ENCODE results near the gene NMNAT3. TPM values are rescaled to one million over a fixed set of nuclear protein-coding genes. Genes with fewer than 3 reads are reported as not detected.

The NMNAT3 gene
- total RNA-seq, 2 donors from 2014 or later, result 2.7 to 7.3 TPM

DNA sequence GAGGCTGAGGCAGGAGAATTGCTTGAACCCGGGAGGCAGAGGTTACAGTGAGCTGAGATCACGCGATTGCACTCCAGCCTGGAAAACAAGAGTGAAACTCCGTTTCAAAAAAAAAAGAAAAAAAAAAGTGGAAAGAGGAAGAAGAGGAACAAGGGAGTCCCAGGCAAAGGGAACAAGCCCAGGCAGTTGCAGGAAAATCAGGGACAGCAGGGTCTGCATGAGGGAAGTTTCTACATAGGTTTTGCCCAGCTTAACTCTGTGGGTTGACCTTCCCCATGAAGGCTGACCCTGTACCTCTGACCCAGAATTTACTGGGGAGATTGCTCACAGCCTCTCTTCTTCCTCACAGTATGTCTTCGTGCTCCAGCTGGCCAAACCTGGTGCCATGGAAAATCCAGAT is 150.5 kb downstream of the NMNAT3 start:
- Mint-ChIP-seq H3K9me3 (no peaks in the 10 kb centered on the region), H3K27ac (peak overlapping the region in 1 of 2 donors; percentile 87), H3K36me3 (no peaks in the 10 kb centered on the region)
- ATAC-seq (no peak), DNase-seq (ENCODE audit: low spot score in 2 of 2) (no peak)

DNA sequence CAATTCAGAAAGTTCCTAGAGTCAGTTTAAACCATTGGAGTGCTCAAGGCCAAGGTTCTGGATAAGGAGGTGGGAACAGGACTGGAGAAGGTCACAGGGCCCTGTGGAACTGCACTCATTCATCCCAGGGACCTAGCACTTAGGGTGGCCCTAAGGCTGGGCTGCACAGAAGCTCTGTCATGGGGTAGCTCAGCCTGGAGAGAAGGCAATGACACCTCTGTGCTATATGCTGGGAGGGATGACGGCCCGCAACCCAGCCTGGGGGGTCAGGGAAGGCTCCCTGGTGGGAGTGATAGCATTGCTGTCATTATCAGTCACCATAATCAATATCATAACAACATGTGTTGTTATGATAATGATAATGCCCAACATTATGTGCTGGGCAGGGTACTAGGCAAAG is 151.6 kb downstream of the NMNAT3 start:
- no peak for DNase-seq (ENCODE audit: low spot score in 2 of 2)
- no peak for ATAC-seq
- Mint-ChIP-seq H3K27ac (no peak overlapping the region), H3K9me3 (no peaks in the 10 kb centered on the region), H3K36me3 (no peaks in the 10 kb centered on the region)

- ATAC-seq, result no peak
- peak in 1 of 2 donors; percentile 7 for DNase-seq (ENCODE audit: low spot score in 2 of 2)
- no peaks in the 10 kb centered on the region for H3K36me3 Mint-ChIP-seq
- no peak overlapping the region for H3K27ac Mint-ChIP-seq
- no peaks in the 10 kb centered on the region for H3K9me3 Mint-ChIP-seq
Observed at GRCh38 chr3:139524841-139525636, 152.7 kb downstream of the NMNAT3 start.

- Mint-ChIP-seq H3K27ac (no peak overlapping the region), H3K36me3 (no peaks in the 10 kb centered on the region), H3K9me3 (no peaks in the 10 kb centered on the region)
- DNase-seq (ENCODE audit: low spot score in 2 of 2), result no peak
- ATAC-seq, result no peak
Observed at GRCh38 chr3:139523718-139524117, 154.1 kb downstream of the NMNAT3 start.

GRCh38 chr3:139523166-139523565 is 154.6 kb downstream of the NMNAT3 start:
- peak in 1 of 2 donors; percentile 6 for DNase-seq (ENCODE audit: low spot score in 2 of 2)
- H3K9me3 Mint-ChIP-seq, result no peaks in the 10 kb centered on the region
- ATAC-seq, result no peak
- H3K36me3 Mint-ChIP-seq, result no peaks in the 10 kb centered on the region
- no peak overlapping the region for H3K27ac Mint-ChIP-seq

- ATAC-seq (no peak), DNase-seq (ENCODE audit: low spot score in 2 of 2) (no peak)
- no peak overlapping the region for H3K27ac Mint-ChIP-seq
- H3K9me3 Mint-ChIP-seq, result no peaks in the 10 kb centered on the region
- no peaks in the 10 kb centered on the region for H3K36me3 Mint-ChIP-seq
Observed at GRCh38 chr3:139522421-139522820, 155.4 kb downstream of the NMNAT3 start.

- no peaks in the 10 kb centered on the region for H3K36me3 Mint-ChIP-seq
- no peaks in the 10 kb centered on the region for H3K9me3 Mint-ChIP-seq
- no peak for DNase-seq (ENCODE audit: low spot score in 2 of 2)
- no peak overlapping the region for H3K27ac Mint-ChIP-seq
- ATAC-seq, result no peak
Observed at GRCh38 chr3:139521816-139522215, 156.0 kb downstream of the NMNAT3 start.

DNA sequence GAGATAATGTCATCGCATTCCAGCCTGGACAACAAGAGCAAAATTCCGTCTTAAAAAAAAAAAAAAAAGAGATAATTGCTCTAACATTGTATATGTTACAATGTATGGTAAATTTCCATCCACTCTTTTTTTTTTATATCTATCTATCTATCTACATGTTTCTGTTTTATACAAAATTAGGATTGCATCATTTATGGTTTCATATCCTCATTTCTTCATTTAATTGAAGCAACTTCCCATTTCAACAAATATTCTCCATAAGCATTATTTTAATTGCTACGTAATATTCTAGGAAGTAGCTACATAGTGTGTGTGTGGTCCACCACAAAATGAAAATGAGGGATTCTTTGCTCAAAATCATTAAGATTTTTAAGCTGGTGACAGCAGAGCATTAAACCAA is 156.6 kb downstream of the NMNAT3 start:
- Mint-ChIP-seq H3K27ac (no peak overlapping the region), H3K9me3 (no peaks in the 10 kb centered on the region), H3K36me3 (no peaks in the 10 kb centered on the region)
- DNase-seq (ENCODE audit: low spot score in 2 of 2) (no peak), ATAC-seq (no peak)

DNA sequence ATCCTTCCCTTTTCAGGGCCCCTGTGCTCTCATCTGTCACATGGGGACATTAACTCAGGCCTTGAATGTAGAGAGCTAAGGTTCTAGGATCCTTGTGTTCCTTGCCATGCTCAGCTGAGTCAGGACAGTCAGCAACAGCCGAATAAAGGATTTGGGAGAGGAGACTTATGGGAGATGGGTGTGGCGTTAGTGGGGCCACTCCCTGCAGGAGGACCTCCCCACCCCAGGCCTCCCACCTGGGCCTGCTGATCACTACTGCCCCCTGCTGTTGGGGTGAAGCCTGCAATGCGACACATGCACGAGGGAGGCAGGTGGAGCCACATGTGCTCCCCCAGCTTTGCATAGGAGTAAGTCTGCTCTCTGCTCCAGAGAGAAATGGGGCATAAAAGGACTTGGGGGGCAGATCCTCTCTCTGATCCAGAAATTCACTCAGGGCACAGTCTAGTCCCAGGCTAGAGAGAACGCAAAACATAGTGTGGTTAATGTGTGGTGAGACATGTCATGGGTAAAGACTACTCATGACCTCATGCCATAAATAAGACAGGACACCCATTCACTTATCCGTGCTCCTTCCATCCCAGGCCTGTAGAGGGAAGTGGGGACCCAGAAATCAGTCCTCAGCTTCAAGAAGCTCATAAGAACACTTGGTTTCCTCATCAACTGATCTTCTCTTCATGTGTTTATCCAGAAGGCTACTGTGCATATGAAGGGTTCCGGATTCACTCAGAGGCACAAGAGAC is 157.6 kb downstream of the NMNAT3 start:
- DNase-seq (ENCODE audit: low spot score in 2 of 2), result peak; percentile 48 to 51
- Mint-ChIP-seq H3K27ac (peak overlapping the region in 1 of 2 donors; percentile 22), H3K9me3 (no peaks in the 10 kb centered on the region), H3K36me3 (no peaks in the 10 kb centered on the region)
- peak in 1 of 2 donors; percentile 63 for ATAC-seq

GRCh38 chr3:139518926-139519842 is 158.6 kb downstream of the NMNAT3 start:
- no peak overlapping the region for H3K27ac Mint-ChIP-seq
- H3K36me3 Mint-ChIP-seq, result no peaks in the 10 kb centered on the region
- peak in 1 of 2 donors; percentile 14 for DNase-seq (ENCODE audit: low spot score in 2 of 2)
- H3K9me3 Mint-ChIP-seq, result no peaks in the 10 kb centered on the region
- ATAC-seq, result no peak

DNA sequence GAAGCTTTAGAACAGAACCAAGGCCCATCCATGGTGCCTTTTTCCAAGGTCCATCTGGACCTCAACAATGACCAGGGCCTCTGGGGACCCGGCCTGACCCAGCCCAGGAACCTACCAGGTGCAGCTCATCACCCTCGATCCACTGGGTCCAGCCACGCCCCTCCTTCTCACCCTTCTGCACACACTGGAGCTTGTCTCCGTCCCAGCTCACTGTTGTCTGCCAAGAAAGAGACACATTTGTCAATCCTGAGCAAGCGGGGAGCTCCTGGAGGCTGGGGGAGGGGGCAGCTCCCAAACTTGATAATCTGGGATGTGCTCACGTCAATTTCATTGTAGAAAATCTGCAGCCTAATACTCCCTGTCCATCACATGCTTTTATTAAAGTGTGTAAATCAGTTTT is 159.5 kb downstream of the NMNAT3 start:
- DNase-seq (ENCODE audit: low spot score in 2 of 2), result peak in 1 of 2 donors; percentile 3
- no peak for ATAC-seq

DNA sequence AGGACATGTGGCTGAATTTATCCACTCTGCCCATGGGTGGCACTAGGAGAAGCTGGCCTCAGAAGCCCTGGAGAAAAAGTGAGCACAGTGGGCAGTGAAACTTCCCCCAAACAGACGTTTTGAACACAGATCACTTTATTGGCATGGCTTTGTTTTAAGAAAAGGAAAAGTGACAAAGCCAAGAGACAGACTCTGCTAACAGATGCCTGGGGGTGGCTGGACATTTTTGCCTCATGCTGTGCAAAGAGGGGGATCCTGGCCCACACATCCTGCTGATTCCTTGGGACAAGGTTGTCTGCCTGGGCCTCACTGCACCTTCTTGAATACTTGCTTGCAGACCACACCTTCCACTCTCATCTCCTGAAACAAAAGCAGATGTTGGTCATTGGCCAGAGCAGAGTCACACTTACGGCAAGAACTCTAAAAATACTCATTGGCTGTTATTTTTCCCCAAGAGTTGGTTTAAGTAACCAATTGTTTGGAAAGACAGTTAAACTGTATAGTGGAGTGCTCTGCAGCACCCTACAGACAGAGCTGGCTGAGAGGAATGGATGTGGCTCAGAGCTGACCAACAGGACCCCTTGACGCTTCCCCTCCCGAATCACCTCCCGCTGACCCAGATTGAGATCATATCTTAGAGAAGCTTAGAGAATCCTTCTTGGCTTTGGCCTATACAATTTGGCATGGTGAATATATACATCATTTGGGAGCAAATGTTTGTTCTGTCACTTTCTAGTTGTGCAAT is 160.3 kb downstream of the NMNAT3 start:
- DNase-seq (ENCODE audit: low spot score in 2 of 2) (no peak), ATAC-seq (no peak)
- Mint-ChIP-seq H3K36me3 (no peaks in the 10 kb centered on the region), H3K9me3 (no peaks in the 10 kb centered on the region), H3K27ac (no peak overlapping the region)

More for the DNA sequence above, 159.5 kb downstream of the NMNAT3 start:
- H3K9me3 Mint-ChIP-seq, result no peaks in the 10 kb centered on the region
- no peak overlapping the region for H3K27ac Mint-ChIP-seq
- H3K36me3 Mint-ChIP-seq, result no peaks in the 10 kb centered on the region

DNA sequence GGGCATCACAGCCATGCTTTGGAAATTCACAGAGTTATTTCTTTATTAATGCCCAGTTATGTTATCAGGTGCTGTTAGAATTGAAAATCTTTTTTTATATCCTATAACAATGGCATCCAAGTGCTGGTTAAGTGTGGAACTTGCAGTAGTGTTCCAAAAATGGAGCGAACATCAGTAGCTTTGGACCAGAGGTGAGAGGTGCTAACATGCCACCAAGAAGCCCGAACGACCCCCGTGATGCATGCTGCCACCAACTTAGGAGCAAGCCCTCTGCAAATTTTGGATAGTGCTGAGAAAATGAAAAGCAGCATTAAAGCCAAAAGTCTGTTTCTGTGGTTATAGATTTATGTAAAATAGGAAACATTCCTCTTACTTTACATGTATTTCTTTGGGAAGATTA is 163.0 kb downstream of the NMNAT3 start:
- Mint-ChIP-seq H3K9me3 (no peaks in the 10 kb centered on the region), H3K36me3 (no peaks in the 10 kb centered on the region), H3K27ac (no peak overlapping the region)
- no peak for ATAC-seq
- DNase-seq (ENCODE audit: low spot score in 2 of 2), result no peak
